Uterus (tissue), 4 donors: ENCODE measurements around the gene TRIM38. TPM values are rescaled to one million over a fixed set of nuclear protein-coding genes. Genes with fewer than 3 reads are reported as not detected.
"Not testable (repeated sequence)": the region's sequence is repeated elsewhere in the genome, so short reads cannot be mapped to it uniquely, and the experiment has no call there.

Experiments
- DNase-seq, 2 donors: peaks; one replicate each; pipeline ENCODE4 v3.0.0-alpha.2; 2019 to 2020
- H3K27ac ChIP-seq, 2 donors: fragments of 200-600 bp; sonication (generic); 1 replicate in 1 of 2; 2 replicates in 1 of 2; pipeline ENCODE4 v1.5.1; 2016 to 2018
- H3K27me3 ChIP-seq, 2 donors: fragments of 200-600 bp; sonication (generic); one replicate each; pipeline ENCODE4 v1.5.1; 2018 to 2019; ENCODE audit warnings: control low read depth in 1 of 2
- H3K36me3 ChIP-seq, 2 donors: fragments of 200-600 bp; sonication (generic); one replicate each; pipeline ENCODE4 v1.5.1; 2019; ENCODE audit warnings: control low read depth in 1 of 2
- H3K4me1 ChIP-seq, 2 donors: fragments of 200-600 bp; sonication (generic); one replicate each; pipeline ENCODE4 v1.5.1; 2018 to 2019; ENCODE audit warnings: control low read depth in 1 of 2
- H3K4me3 ChIP-seq, 2 donors: fragments of 200-600 bp; sonication (generic); 1 replicate in 1 of 2; 2 replicates in 1 of 2; pipeline ENCODE4 v1.5.1; 2018 to 2019; ENCODE audit warnings: mild to moderate bottlenecking in 1 of 2
- H3K9me3 ChIP-seq, 2 donors: fragments of 200-600 bp; sonication (generic); one replicate each; pipeline ENCODE4 v1.5.1; 2019; ENCODE audit warnings: control low read depth in 1 of 2
- CTCF ChIP-seq, 4 experiments: fragments of 200-600 bp in 2 of 4; fragments of 450-650 bp in 2 of 4; sonication (generic) in 2 of 4; IDR thresholded peaks; one replicate each; pipeline ENCODE4 v1.5.1; 2016 to 2019; ENCODE audit warnings: antibody characterized with exemption in 4 of 4, mild to moderate bottlenecking in 2 of 4, moderate library complexity in 1 of 4
- POLR2A ChIP-seq, 2 donors: fragments of 450-650 bp; IDR thresholded peaks; one replicate each; pipeline ENCODE4 v1.6.1; 2016; ENCODE audit warnings: antibody characterized with exemption in 2 of 2, mild to moderate bottlenecking in 1 of 2, moderate library complexity in 1 of 2
- intact Hi-C: fragments of 100-400 bp; cut with DNase I; formaldehyde crosslinking; loops from one replicate; pipeline ENCODE4 v1.15.1; 2023; ENCODE audit warnings: low total_unique reads
- total RNA-seq, 4 donors: library from RNA; depleted of rRNA in 3 of 4; stranded (reverse); fragments of >200 nt in 3 of 4; gene quantifications; one replicate each; pipeline versions ENCODE4 v1.1.0 to v1.2.4, GENCODE V29; 2014 to 2023
- donor health status: DM: yes; HTN: yes; CAD: no.

The TRIM38 gene
- total RNA-seq, 4 donors from 2014 or later = 9.1 to 18.5 (median 10.6) TPM

DNA sequence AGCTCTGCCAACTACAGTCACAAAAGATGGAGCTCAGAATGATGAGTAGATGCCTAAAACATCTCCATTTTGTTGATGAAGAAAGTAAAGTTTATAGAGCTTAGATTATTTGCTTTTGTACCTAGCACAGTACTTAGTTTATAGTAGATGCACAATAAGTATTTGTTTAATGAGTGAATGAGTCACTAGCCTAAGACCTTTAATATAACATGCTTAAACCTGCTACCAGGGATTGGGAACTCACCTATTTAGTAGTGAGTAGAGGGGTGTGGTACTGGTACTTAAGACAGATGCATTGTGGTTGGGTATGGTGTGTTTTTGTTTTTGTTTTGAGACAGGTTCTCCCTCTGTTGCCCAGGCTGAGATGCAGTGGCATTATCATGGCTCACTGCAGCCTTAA lies 35.8 kb downstream of the TRIM38 start:
- no peak overlapping the region for H3K4me3 ChIP-seq
- no peaks in the 10 kb centered on the region for H3K9me3 ChIP-seq
- no peak for DNase-seq
- TF ChIP-seq CTCF (IDR thresholded peaks at IDR 0.05) (no peak), POLR2A (IDR thresholded peaks at IDR 0.05) (no peak)
- intact Hi-C loops = no loop called here
- peaks cover 0 to 10% of the 10 kb centered on the region in 2 donors for H3K4me1 ChIP-seq
- H3K27ac ChIP-seq = no peak overlapping the region
- no peaks in the 10 kb centered on the region for H3K27me3 ChIP-seq
- H3K36me3 ChIP-seq = no peaks in the 10 kb centered on the region

DNA sequence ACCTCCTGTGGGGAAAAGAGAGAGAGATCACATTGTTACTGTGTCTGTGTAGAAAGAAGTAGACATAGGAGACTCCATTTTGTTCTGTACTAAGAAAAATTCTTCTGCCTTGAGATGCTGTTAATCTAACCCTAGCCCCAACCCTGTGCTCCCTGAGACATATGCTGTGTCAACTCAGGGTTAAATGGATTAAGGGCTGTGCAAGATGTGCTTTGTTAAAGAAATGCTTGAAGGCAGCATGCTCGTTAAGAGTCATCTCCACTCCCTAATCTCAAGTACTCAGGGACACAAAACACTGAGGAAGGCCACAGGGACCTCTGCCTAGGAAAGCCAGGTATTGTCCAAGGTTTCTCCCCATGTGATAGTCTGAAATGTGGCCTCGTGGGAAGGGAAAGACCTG lies 36.6 kb downstream of the TRIM38 start:
- H3K27me3 ChIP-seq, intact Hi-C loops, H3K27ac ChIP-seq, H3K4me1 ChIP-seq, H3K36me3 ChIP-seq, H3K4me3 ChIP-seq, H3K9me3 ChIP-seq, DNase-seq: not testable (repeated sequence)

GRCh38 chr6:26000366-26001144 lies 38.0 kb downstream of the TRIM38 start:
- Histone ChIP-seq H3K4me1 (no peaks in the 10 kb centered on the region), H3K9me3 (no peaks in the 10 kb centered on the region), H3K27me3 (no peaks in the 10 kb centered on the region), H3K27ac (no peak overlapping the region), H3K4me3 (no peak overlapping the region), H3K36me3 (no peaks in the 10 kb centered on the region)
- TF ChIP-seq CTCF (IDR thresholded peaks at IDR 0.05) (no peak), POLR2A (IDR thresholded peaks at IDR 0.05) (no peak)
- no peak for DNase-seq
- intact Hi-C loops = no loop called here

- no peak overlapping the region for H3K4me3 ChIP-seq
- H3K36me3 ChIP-seq = no peaks in the 10 kb centered on the region
- H3K9me3 ChIP-seq = no peaks in the 10 kb centered on the region
- H3K27me3 ChIP-seq = no peaks in the 10 kb centered on the region
- TF ChIP-seq POLR2A (IDR thresholded peaks at IDR 0.05) (no peak), CTCF (IDR thresholded peaks at IDR 0.05) (peak; percentile 61 to 84 (median 68))
- intact Hi-C loops = no loop called here
- H3K27ac ChIP-seq = no peak overlapping the region
- no peaks in the 10 kb centered on the region for H3K4me1 ChIP-seq
- peak; percentile 56 to 69 for DNase-seq
These were observed 40.6 kb downstream of the TRIM38 start for GRCh38 chr6:26003102-26003694.

GRCh38 chr6:26006086-26006939 lies 43.7 kb downstream of the TRIM38 start:
- TF ChIP-seq CTCF (IDR thresholded peaks at IDR 0.05) (no peak), POLR2A (IDR thresholded peaks at IDR 0.05) (no peak)
- no peaks in the 10 kb centered on the region for H3K9me3 ChIP-seq
- no peaks in the 10 kb centered on the region for H3K36me3 ChIP-seq
- no peaks in the 10 kb centered on the region for H3K4me1 ChIP-seq
- no peaks in the 10 kb centered on the region for H3K27me3 ChIP-seq
- H3K27ac ChIP-seq = no peak overlapping the region
- DNase-seq = no peak
- no peak overlapping the region for H3K4me3 ChIP-seq
- intact Hi-C loops = no loop called here

GRCh38 chr6:26006940-26007305 lies 44.3 kb downstream of the TRIM38 start:
- intact Hi-C loops, H3K4me3 ChIP-seq, H3K4me1 ChIP-seq, DNase-seq, H3K27me3 ChIP-seq, H3K9me3 ChIP-seq, H3K27ac ChIP-seq, H3K36me3 ChIP-seq: not testable (repeated sequence)
